GM19043 (cell line): ENCODE data around the gene SRPX2.
A peak's percentile ranks its signal among the peaks of the same experiment; 100 is the strongest.

Experiments
- ATAC-seq: cut with Tn5 transposase; IDR thresholded peaks from one replicate; pipeline ENCODE4 v1.9.1; 2021; ENCODE audit warnings: low read depth; ENCODE audit not compliant: unreplicated experiment

Gene SRPX2

GRCh38 chrX:100643956-100644860, at the start of gene SRPX2:
Gene SRPX2, plus strand, starts transcription at chrX:100644199. Its CDS starts 2,124 bp downstream, at chrX:100646323.
- ATAC-seq, result no peak

- no peak for ATAC-seq
Observed at GRCh38 chrX:100596601-100597000, 47.4 kb upstream of the SRPX2 start.

GRCh38 chrX:100599456-100599855, 44.5 kb upstream of the SRPX2 start:
- ATAC-seq, result no peak

DNA sequence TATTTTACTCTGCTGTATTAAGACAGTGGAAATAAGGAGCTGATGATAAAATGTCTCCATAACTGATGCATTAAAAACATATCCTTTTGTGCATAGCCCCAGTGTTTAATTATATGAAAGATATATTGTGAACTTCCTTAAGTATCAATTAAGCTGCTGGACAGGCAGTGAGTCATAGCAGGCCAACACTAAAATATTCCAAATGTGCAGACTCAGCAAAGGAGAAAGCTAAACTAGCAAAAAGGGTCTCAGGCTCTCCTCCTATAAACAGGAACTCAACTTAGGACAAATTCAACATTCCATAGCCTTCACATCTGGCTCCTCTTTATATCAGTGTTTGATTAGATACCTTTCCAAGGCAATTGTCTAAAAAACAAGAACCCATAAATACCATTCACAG, 43.7 kb upstream of the SRPX2 start:
- no peak for ATAC-seq

DNA sequence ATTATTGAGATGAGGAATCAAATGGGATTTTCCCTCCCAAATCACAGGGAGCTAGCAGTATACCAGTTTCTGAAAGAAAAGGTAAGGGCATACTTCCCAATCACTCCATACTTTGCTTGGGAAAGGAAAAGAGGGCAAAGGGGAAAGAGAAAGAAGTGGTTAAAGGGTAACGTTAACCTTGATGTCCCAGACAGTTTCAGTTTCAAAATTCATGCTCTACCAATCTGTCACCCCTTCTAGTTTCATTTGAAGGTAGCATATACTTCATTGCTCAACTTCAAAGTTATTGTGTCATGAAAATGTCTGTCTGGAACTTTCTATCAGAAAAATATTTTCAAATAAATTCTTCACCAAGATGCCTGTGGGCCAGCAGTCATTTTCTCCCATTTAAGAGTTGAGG, 43.2 kb upstream of the SRPX2 start:
- no peak for ATAC-seq

- ATAC-seq, result no peak
Observed at GRCh38 chrX:100606753-100607152, 37.2 kb upstream of the SRPX2 start.

DNA sequence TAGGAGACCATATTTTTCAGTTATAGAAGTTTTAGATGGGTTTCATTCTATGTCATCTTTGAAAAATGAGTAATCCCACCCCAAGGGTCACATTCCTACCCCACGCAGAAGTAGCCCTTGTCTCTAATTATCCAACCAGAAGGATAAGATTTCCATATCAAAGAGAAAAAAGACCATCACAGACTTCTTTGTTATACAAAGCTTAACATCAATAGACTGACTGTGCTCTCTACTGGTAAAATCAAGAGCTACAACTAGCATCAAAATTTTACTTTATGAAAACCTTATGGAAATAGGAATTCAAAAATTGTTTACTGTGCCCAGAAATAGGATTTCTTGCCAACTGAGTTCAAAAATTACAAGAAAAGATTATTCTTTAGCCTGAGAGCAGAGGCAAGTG, 34.4 kb upstream of the SRPX2 start:
- ATAC-seq, result no peak

DNA sequence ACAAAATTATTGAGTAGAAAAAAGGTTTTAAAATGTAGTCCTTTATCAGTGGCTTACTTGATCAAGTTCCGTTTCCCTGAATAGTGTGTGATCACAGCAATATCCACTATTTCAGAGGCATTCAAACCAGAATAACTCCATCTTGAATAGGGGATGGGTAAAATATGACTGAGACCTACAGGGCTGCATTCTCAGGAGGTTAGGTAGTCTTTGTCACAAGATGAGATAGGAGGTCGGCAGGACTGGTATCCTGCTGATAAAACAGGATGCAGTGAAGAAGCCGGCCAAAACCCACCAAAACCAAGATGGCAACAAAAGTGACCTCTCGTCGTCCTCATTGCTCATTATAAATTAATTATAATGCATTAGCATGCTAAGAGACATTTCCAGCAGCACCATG, 32.0 kb upstream of the SRPX2 start:
- ATAC-seq, result no peak

GRCh38 chrX:100615005-100615404, 29.0 kb upstream of the SRPX2 start:
- peak; percentile 100 for ATAC-seq

- no peak for ATAC-seq
Observed at GRCh38 chrX:100623001-100623400, 21.0 kb upstream of the SRPX2 start.

DNA sequence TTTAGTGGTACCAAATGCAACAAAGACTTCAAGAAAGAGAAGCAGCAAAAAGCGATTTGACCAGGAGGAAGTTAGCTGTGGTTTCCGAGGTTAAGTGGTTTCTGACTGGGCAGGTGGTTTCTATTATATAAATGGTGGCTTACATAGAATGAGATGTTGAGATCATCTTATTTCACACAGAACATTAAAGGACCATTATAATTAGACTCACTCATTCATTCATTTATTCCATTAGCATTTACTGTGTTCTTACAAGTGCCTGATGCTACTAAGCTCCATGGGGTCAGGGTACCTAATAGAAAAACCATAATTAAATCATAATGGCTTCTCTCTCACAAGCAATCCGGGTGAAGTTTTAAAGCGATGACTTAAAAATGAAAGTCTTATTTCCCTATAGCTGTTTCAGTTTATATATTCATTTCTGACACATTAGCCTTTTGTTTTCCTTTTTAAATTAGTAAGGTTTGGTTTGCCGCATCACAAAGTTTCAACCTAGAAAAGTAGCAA, 18.0 kb upstream of the SRPX2 start:
- ATAC-seq, result peak; percentile 90

- ATAC-seq, result no peak
Observed at GRCh38 chrX:100635040-100635439, 9.0 kb upstream of the SRPX2 start.

- ATAC-seq, result no peak
Observed at GRCh38 chrX:100635989-100636320, 8.0 kb upstream of the SRPX2 start.

DNA sequence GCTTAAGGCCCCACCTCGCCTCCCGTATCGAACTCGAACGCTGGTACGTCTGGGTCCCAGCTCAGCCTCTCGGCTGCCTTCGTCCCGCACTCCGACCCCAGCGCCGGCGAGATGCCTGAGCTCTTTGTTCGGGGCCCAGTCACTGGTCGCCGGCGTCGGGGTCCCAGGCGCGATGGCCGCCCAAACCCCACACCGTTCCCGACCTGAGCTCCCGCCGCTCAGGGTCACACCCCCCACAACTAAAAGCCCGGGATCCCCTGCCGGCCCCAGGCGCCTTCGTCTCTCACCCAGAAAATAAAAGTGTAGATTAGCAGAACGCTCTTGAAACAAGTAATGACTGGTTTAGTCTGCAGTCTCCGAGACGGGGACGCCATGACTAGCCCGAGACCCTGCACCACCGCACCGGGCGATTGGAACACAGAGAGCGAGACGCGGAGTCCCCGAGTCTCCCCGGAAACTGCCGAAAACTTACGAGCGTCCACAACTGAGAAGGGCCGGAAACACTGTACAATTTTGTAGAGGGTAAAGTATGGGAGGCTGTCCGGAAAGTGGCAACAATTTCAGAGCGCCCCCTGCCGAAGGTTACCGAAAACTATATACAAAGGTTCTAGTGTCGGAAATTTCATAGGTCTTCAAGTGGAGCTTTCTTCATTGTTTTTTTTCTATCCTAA, 7.5 kb upstream of the SRPX2 start, which contains the start of gene TSPAN6:
TSS of gene TSPAN6 (minus strand) at position 486 of the 671 bp plus-strand sequence. CDS start at position 374, 112 bp downstream.
- peak; percentile 98 for ATAC-seq

DNA sequence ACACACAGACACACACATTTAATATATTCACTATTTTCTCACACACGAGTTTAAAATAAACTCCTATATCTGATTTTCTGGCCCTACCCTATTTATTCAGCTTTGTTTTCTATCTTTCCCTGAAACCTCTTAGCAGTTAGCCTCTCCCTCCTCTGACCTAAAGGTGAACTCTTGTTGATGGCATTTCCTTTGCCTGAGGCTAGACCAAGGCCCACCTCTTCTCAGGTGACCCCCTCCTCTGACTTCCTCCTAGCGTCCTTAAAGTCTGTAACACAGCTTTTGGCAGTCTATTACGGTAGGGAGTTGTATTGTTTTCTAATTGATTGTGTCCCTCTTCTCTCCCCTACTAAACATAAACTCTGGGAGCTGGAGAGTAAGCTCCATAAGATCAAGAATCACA, 1.7 kb upstream of the SRPX2 start:
- no peak for ATAC-seq

DNA sequence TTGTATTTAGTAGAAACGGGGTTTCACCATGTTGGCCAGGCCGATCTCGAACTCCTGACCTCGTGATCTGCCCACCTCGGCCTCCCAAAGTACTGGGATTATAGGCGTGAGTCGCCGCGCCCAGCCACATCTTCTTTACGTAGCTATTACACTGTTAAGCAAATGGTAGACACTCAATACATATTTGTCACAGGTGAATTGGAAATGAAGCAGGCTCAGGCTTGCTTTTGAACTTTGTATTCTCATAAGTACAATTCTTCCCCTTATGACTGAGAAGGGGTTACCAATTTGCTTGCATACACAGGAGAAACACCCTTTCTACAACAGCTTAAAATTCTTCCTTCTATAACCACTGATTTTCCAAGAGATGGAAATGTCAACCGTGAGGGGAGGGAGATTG, 787 bp upstream of the SRPX2 start:
- no peak for ATAC-seq

DNA sequence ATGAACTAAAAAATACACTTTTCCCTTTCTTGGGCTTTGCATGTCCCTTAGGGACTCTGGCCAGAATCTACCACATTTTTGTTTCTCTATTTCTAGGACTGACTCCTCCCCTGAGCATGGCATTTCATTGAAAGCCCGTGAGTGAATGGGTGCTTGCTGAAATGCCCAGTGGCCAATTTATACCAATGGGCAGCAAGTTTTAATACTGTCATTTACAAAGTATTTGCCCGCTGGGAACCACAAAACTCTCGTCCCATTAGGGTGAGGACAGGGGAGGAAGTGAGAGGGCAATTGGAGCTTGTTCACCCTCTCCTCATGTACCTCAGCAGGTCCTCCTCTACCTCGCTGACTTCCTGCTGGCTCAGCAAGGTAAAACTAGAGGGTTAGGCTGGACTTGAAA, 1.1 kb downstream of the SRPX2 start:
- no peak for ATAC-seq

GRCh38 chrX:100647095-100647494, 3.1 kb downstream of the SRPX2 start:
- ATAC-seq, result no peak

DNA sequence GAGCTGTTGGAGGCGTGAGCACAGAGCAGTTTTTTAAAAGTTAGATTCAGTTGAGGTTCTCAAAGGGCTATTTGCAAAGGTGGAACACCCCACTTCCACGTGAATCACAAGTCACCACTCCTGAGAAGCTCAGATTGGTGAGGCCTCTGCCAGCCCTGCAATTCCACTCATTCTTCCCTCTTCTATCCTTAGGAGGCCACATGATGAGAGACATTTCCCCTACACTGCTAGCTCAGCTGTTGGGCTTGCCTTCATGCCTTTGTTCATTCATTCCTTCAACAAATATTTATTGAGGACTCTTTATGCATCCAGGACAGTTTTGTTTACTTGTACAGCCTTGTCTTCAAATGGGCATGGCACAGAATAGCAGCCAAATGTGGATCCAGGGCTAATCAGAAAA, 3.7 kb downstream of the SRPX2 start:
- no peak for ATAC-seq

GRCh38 chrX:100648458-100649417, 4.7 kb downstream of the SRPX2 start:
- no peak for ATAC-seq
